GM21447 (cell line): ENCODE results near the gene SWAP70.
A peak's percentile ranks its signal among the peaks of the same experiment; 100 is the strongest.

Experiments used
- ATAC-seq: cut with Tn5 transposase; IDR thresholded peaks from one replicate; pipeline ENCODE4 v1.9.1; 2021; ENCODE audit not compliant: unreplicated experiment

The SWAP70 gene

DNA sequence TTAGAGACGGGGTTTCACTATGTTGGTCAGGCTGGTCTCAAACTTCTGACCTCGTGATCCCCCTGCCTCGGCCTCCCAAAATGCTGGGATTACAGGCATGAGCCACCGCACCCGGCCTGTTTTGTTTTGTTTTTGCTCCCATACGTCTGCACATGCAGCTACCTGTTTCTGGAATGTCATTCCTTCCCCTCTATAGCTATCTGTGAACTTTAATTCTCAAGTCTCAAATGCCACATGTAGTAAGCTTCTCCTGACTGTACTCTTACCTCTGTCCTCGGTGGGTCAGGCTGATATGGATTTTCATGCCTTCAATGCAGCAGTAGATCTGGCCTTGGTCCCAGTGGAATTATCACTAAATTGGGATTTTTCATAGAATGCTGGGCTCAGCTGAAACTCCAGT, 12.4 kb upstream of the SWAP70 start:
- no peak for ATAC-seq

GRCh38 chr11:9651899-9652748, 11.8 kb upstream of the SWAP70 start:
- no peak for ATAC-seq

- ATAC-seq, result no peak
These were observed 10.0 kb upstream of the SWAP70 start for GRCh38 chr11:9653871-9654270.

DNA sequence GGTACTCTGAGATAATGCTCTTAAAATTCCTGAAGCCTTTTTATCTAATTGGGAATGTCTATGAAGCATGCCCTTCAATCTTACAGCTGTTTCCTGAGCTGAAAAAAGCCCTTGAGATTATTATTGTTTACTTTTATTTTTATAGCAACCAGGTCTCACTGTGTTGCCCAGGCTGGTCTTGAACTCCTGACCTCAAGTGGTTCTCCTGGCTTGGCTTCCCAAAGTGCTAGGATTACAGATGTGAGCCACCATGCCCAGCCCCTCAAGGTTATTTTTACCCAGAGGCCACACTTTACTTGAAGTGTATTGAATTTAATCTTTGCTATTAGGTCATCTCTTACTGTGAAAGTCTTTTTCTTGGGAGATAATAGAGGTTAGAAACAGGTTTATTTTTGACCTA, 7.0 kb upstream of the SWAP70 start:
- no peak for ATAC-seq

DNA sequence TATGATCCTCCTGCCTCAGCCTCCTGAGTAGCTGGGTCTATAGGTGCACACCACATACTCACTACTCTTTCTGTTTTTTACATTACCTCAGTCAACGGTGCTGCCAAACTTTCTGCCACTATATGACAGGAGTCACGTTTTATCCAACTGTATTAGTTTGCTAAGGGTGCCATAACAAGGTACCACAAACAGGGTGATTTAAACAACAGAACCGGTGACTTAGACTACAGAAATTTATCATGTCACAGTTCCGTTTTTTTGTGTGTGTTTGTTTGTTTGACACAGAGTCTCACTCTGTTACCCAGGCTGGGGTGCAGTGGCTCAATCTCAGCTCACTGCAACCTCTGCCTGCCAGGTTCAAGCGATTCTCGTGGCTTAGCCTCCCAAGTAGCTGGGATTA, 6.3 kb upstream of the SWAP70 start:
- no peak for ATAC-seq

GRCh38 chr11:9660886-9661285, 3.0 kb upstream of the SWAP70 start:
- ATAC-seq, result no peak

GRCh38 chr11:9662273-9662672, 1.6 kb upstream of the SWAP70 start:
- ATAC-seq, result no peak

DNA sequence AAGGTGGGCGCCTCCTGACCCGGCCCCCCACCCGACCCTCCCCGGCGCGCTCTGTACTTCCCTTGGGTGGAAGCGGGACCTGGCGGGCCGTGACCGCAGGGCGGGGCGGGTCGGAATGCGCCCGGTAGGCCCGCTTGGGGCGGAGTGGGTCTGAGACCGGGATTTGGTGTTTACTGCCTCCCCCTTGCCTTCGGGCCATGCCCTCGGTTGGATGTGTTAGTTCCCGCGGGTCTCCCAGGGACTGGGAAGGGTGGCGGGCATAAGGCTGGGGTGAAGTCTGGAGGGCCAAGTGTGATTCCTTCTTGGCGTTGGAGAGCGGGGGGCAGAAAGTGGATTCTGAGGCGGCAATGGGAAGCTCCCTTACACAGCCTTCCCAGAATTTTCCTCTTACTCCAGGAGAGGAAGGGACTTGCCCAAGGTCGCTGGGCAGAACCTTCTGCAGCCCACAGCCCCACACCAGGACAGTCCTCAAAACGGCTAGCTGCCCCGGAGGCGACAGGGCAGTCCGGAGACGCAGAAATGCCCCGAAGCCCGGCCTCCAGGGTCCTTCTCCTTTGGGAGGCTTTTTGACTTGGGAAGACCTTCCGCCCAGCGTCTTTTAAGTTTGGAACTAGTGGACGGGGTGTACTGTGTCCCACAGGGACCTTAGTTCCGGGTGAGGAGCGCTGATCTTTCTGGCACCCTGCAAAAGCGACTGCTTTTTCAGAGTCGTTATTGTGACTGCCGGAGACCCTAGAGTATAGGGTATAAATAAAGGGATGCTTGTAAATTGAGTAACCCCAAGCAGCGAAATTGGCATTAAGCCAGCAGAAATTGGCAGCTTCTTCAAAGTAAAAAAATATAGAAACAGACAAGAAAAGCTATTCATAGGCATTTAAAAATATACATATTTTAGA, 647 bp downstream of the SWAP70 start:
- ATAC-seq, result peak; percentile 36

DNA sequence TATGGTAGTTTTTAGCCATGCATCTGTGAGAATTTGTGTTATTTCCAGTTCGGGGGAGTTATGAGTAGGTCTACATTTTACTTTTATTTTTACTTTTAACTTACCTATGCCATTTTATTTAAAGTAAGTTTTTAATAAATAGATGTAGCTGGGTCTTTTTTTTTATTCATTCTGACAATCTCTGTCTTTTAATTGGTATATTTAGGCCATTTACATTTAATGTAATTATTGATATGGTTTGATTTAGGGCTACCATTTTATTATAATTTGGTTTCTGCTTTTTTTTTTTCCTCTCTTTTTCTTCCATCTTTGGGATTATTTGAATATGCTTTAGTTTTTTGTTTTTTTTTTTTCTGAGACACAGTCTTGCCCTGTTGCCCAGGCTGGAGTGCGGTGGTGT, 1.9 kb downstream of the SWAP70 start:
- ATAC-seq, result no peak

DNA sequence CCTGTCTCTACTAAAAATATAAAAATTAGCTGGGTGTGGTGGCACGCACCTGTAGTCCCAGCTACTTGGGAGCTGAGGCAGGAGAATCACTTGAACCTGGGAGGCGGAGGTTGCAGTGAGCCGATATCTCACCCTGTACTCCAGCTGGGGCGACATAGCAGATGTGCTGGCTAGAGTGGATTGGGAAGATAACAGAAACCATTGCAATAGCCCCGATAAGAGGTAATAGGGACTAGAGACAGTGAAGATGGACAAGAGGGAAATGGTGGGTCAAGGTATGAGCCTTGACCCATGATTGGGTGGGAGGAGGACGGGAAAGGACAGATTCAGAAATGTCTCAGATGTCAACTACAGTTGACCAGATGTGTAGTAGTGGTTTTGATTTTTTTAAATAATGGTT, 6.1 kb downstream of the SWAP70 start:
- no peak for ATAC-seq

GRCh38 chr11:9672288-9672916, 8.5 kb downstream of the SWAP70 start:
- no peak for ATAC-seq

DNA sequence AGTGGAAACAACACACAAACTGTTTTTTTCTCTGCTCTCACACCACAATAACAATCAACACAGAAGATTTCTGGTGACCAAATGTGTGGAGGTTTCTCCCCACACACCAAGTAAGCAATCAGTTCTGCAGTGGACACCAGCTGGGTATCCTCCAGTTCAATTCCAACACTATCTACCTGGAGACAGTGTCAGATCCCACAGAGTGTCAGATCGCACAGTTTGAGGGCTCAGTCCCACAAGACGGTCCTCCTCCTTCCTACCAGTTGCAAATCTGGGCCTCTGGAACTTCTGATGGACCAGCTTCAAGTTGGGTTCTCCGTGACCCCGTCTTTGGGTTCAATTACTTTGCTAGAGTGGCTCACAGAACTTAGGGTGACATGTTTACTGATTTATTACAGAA, 9.0 kb downstream of the SWAP70 start:
- ATAC-seq, result no peak

DNA sequence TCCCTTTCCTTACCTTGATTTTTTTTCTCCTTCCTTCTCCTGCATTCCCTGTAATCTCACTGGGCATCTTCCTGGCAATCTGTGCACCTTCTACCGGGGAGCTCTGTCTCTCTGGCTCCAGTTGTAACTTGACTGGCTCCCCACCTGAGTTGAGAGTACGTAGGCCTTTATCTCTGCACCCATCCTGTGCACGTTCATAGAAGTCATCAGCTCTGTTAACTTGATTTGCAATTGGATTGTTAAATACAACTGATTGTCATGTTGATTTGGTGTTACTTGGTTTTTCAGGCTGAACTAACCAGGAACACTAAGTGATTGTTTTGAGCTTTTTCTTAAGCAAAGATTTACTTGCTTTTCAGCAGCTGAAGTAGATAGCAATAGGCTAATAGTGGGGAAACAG, 11.8 kb downstream of the SWAP70 start:
- ATAC-seq, result no peak

GRCh38 chr11:9677951-9678350, 14.1 kb downstream of the SWAP70 start:
- ATAC-seq, result no peak

DNA sequence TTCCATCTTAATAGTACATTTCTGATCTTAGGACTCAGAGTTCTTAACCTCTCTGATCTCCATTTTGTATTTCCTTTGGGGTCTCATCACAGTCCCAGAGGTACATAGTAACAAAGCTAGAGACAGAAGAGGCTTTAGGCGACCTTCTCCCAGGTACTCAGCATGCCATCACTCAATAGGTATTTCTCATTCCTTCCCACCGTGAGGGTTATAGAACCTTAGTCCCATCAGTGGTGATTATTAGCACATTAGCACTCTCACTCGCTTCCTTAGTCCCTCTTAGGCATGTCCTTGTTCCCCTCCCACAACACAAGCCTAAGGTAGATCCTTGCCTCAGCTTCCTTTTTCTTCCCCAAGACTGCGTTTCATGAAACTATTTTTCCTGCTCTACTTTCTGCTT, 14.7 kb downstream of the SWAP70 start:
- no peak for ATAC-seq

GRCh38 chr11:9680028-9680427, 16.2 kb downstream of the SWAP70 start:
- no peak for ATAC-seq

- ATAC-seq, result peak; percentile 47
These were observed 17.9 kb downstream of the SWAP70 start for GRCh38 chr11:9681583-9682372.

DNA sequence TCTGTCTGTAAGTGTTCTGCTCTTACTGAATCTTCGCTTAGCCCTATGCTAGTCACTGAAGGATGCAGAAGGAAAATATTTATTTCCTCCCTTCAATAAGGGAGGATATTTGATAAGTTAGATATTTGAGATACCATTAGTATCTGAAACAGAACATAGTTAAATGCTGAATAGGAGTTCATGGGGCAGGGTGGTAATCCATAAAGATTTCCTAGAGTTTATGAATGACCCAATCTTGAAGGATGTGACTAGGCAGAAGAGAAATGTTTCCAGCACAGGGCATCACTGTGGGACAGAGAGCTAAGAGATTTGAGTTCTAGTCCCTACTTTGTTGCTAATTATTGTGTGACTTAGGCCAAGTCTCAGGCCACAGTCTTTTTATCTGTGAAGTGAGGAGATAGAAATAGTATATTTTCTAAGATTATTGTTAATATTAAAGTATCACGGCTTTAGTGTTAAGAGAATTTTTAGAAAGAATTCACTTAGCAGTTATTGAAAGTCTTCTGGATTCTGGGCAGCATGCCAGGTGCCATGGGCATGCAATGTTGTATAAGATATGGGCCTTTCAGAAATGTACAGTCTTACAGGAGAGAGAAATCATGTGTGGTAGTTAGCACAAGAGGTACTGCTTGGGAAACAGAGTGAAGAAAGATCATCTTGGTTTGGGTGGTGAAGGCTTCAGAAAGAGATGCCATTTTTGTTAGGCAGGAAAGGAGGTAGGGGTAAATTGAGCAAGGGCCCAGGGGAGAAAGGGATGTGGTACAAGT, 24.0 kb downstream of the SWAP70 start:
- ATAC-seq, result no peak

DNA sequence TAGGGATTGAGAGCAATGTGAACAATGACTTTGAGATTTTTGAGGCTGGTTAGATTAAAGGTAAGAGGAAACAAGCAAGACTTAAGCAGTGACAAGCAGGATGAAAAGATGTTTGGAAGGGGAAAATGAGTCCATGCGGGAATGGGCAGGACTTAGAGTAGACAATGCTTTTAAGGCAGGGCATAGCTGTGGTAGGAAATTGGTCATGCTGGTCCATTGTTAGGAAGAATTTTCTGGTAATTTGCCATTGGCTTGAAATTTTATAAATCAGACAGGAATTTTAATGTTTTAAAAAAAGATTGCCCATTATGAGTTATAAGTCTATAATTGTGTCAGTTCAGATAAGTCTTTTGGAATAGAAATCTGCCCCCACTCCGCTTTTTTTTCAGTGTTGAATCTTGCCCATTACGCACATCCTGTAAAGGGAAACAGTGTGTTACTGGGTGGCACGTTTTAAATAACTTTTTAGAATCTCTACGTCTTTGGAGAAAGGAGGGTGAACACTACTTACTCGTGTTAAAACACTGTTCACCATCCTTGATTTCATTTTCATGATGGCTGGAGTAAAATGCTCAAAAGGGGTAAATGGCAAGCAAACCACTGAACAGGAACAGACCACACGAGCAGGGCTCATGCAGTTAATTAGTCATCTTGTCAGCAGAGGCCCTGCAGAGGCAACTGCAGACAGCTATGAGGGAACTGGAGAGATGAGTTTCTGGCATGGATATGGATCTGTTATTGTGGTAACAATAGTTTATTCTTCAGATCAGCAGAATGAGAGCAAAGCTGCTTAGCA, 25.0 kb downstream of the SWAP70 start:
- peak; percentile 76 for ATAC-seq
